GM08714 (cell line): ENCODE data around the gene PPIE.

Source experiments
- H3K4me3 ChIP-seq: fragments of 200-500 bp; sonication (Bioruptor generic); 2 replicates; pipeline ENCODE4 v1.5.1; 2014; ENCODE audit warnings: mild to moderate bottlenecking, low read length, inconsistent platforms
- ZNF274 ChIP-seq: IDR thresholded peaks from 2 replicates; pipeline ENCODE4 v1.6.1; 2012; ENCODE audit warnings: mild to moderate bottlenecking, low read depth, low read length

Gene PPIE

GRCh38 chr1:39738622-39739366, at the start of gene PPIE:
Gene PPIE (plus strand): TSS chr1:39738882. CDS start chr1:39738901, 19 bp downstream.
- TF ChIP-seq ZNF274: no peak
- peak within 1 kb of the TSS; percentile 93 for H3K4me3 ChIP-seq

- H3K4me3 ChIP-seq: no peak overlapping the region
- TF ChIP-seq ZNF274: no peak
These were observed 49.5 kb upstream of the PPIE start for GRCh38 chr1:39689214-39689613.

GRCh38 chr1:39689635-39690034, 49.0 kb upstream of the PPIE start:
- H3K4me3 ChIP-seq: no peak overlapping the region
- no peak for TF ChIP-seq ZNF274

GRCh38 chr1:39690225-39690624, 48.5 kb upstream of the PPIE start:
- no peak overlapping the region for H3K4me3 ChIP-seq
- no peak for TF ChIP-seq ZNF274

- no peak for TF ChIP-seq ZNF274
- peak overlapping the region; percentile 33; the same call in 1 of the 2 replicates for H3K4me3 ChIP-seq
These were observed 47.8 kb upstream of the PPIE start for GRCh38 chr1:39690794-39691382.

- TF ChIP-seq ZNF274: no peak
- peak within 1 kb of the TSS; percentile 33; the same call in 1 of the 2 replicates for H3K4me3 ChIP-seq
These were observed 47.1 kb upstream of the PPIE start, which contains the start of gene HPCAL4 for GRCh38 chr1:39691383-39692151. Gene HPCAL4 (minus strand): TSS chr1:39691433. CDS start chr1:39684603, 6,830 bp downstream.

GRCh38 chr1:39692152-39693074, 46.3 kb upstream of the PPIE start:
- TF ChIP-seq ZNF274: no peak
- no peak overlapping the region for H3K4me3 ChIP-seq

- TF ChIP-seq ZNF274: no peak
- no peak overlapping the region for H3K4me3 ChIP-seq
These were observed 44.7 kb upstream of the PPIE start for GRCh38 chr1:39694026-39694425.

GRCh38 chr1:39695016-39695415, 43.7 kb upstream of the PPIE start:
- H3K4me3 ChIP-seq: no peak overlapping the region
- TF ChIP-seq ZNF274: no peak

GRCh38 chr1:39696448-39696847, 42.2 kb upstream of the PPIE start:
- no peak for TF ChIP-seq ZNF274
- H3K4me3 ChIP-seq: no peak overlapping the region

- TF ChIP-seq ZNF274: no peak
These were observed 40.1 kb upstream of the PPIE start for GRCh38 chr1:39698568-39698967.

GRCh38 chr1:39699419-39699818, 39.3 kb upstream of the PPIE start:
- no peak for TF ChIP-seq ZNF274

More at GRCh38 chr1:39698568-39698967, 40.1 kb upstream of the PPIE start:
- no peak overlapping the region for H3K4me3 ChIP-seq

GRCh38 chr1:39700348-39700747, 38.3 kb upstream of the PPIE start:
- H3K4me3 ChIP-seq: no peak overlapping the region
- TF ChIP-seq ZNF274: no peak

More at GRCh38 chr1:39699419-39699818, 39.3 kb upstream of the PPIE start:
- H3K4me3 ChIP-seq: no peak overlapping the region
